Activated CD8-positive, alpha-beta T cell treated with anti-CD3 and anti-CD28 coated beads, Interleukin-2, amount 10 ng/mL, durations not matched to agents 7 days and 5 days (primary cell): Measurements from ENCODE around the gene ORMDL1. TPM values are rescaled to one million over a fixed set of nuclear protein-coding genes. Genes with fewer than 3 reads are reported as not detected.

Source experiments
- total RNA-seq, 2 experiments: library from RNA; stranded (reverse); gene quantifications; one replicate each; pipeline ENCODE4 v1.2.3, GENCODE V29; 2021

ORMDL1 gene
- total RNA-seq, 2 experiments from 2014 or later = 59.4 to 61.0 TPM

Other genes with a start within 250 kb of the ORMDL1 start
- under 1 TPM; 0.31 to 0.47 TPM for gene SLC40A1, start 203.6 kb downstream of the ORMDL1 start, total RNA-seq
- gene ASNSD1, start 122.9 kb downstream of the ORMDL1 start, total RNA-seq = 10 to 100 TPM; 36.9 to 39.4 TPM
- 1 to 10 TPM; 4.8 to 5.2 TPM for gene ANKAR, start 109.7 kb downstream of the ORMDL1 start, total RNA-seq
- gene OSGEPL1, start 21.5 kb downstream of the ORMDL1 start, total RNA-seq = 1 to 10 TPM; 8.0 to 8.5 TPM
- gene PMS1, start 111 bp upstream of the ORMDL1 start, total RNA-seq = 10 to 100 TPM; 33.7 to 41.7 TPM